ENCODE measurements around the gene OSBPL10.

OSBPL10 gene

DNA sequence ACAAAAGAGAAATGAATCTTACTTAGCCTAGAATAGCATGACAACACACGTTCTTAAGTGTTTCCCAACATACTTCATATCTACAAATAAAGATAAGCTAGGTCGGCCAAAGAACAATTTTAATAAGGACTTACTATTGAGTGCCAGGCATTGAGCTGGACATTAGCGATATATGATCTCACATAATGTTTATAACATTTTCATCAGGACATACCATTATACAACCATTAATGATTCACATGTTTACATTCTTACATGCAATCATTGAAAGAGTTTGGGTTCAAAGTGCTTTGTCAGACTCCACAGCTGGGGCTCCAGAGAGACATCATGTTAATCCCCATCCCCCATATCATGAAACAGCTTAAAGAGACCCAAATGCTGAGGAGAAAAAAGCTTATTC, 259.4 kb downstream of the OSBPL10 start:
- no peak for DNase-seq (ENCODE audit: low read depth)
- TF ChIP-seq, protein P1, sequence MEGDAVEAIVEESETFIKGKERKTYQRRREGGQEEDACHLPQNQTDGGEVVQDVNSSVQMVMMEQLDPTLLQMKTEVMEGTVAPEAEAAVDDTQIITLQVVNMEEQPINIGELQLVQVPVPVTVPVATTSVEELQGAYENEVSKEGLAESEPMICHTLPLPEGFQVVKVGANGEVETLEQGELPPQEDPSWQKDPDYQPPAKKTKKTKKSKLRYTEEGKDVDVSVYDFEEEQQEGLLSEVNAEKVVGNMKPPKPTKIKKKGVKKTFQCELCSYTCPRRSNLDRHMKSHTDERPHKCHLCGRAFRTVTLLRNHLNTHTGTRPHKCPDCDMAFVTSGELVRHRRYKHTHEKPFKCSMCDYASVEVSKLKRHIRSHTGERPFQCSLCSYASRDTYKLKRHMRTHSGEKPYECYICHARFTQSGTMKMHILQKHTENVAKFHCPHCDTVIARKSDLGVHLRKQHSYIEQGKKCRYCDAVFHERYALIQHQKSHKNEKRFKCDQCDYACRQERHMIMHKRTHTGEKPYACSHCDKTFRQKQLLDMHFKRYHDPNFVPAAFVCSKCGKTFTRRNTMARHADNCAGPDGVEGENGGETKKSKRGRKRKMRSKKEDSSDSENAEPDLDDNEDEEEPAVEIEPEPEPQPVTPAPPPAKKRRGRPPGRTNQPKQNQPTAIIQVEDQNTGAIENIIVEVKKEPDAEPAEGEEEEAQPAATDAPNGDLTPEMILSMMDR (IDR thresholded peaks at IDR 0.05; ENCODE audit: low read length, missing control alignments), result no peak
- H3K4me3 ChIP-seq (replicated peaks; ENCODE audit: low read depth, low read length), result no peak overlapping the region

DNA sequence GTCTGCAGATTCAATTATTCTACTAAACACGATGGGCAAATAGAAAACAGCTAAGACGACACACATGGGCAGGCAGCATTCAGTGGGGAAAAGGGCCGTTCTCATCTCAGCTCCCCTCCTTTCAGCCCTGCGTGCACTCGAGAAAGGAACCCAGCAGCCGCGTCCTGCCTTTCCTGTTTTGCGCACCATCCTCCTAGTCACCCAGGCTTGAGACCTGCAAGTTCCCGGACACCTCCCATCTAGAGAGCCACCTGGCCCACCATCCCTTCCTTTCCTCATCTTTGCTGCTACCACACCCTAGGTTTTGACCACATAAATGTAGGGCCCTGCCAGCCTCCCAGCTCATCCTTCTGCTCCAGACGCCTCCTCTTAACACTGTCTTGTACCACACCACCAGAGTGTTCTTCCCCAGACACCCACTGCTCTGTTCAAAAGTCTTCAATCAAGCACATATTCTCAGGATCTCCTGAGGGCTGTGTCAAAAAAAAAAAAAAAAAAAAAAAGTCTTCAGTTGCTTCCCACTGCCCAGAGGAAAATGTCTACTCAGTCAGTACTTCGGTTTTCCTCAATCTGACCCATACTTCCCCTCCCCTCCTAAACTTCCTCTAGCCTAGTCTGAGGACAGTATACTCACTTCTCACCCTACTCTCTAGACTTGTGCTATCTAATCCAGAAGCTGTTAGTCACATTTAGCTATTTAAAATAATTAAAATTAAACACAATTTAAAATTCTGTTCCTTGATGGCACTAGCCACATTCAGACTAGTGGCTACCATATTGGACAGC, 266.4 kb downstream of the OSBPL10 start:
- DNase-seq (ENCODE audit: low read depth), result no peak
- H3K4me3 ChIP-seq (replicated peaks; ENCODE audit: low read depth, low read length), result no peak overlapping the region
- TF ChIP-seq, protein P1 (IDR thresholded peaks at IDR 0.05; ENCODE audit: low read length, missing control alignments), result no peak

DNA sequence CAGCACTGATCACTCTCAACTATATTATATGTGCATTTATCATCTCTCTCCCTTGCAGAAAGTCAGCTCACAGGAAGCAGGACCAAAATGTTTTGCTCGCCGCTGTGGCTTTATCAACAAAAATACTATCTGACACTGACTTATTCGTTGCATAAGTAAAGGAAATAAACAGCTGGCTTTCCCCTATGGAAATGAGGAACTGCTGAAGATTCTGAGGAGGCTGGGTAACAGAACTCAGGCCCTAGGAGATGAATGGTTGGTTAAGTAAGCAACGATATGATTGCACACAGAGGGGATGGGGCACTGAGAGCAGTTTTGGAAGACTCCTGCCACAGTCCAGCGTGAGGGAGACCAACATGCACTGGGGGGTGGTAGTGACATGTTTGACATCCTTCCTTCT, 267.2 kb downstream of the OSBPL10 start:
- H3K4me3 ChIP-seq (replicated peaks; ENCODE audit: low read depth, low read length), result no peak overlapping the region
- TF ChIP-seq, protein P1 (IDR thresholded peaks at IDR 0.05; ENCODE audit: low read length, missing control alignments), result no peak
- no peak for DNase-seq (ENCODE audit: low read depth)

DNA sequence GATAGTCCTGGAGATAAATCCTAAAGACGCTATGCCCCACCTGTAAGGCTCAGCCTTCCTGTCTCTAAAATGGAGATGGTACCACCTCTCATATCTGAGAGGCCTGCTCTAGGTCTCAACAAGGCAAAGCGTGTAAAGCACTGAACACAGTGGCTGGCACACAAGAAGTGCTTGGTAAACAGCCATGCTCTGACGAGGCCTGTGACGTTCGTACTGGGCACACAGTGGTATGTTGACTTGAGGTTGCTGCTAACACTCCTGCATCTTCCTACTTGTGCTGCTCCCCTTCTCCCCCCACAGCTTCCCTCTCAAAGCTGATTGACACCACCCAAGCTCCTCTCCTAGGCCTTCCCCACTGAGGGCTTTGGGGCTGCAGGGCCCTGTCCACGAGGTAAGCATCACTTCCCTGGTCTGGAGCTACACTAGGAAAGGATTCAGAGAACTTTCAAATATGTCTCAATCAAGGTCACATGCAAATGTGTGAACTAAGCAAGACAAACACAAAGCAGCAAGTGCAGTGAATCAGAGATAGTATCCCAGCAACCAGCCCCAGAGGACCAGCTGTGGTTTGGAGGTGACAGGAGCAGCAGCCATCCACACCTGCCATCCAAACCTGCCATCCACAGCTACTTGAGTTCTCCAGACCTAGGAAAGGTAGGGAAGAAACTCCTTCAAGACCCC, 270.8 kb downstream of the OSBPL10 start:
- TF ChIP-seq, protein P1 (IDR thresholded peaks at IDR 0.05; ENCODE audit: low read length, missing control alignments), result no peak
- H3K4me3 ChIP-seq (replicated peaks; ENCODE audit: low read depth, low read length), result no peak overlapping the region
- peak; percentile 22 for DNase-seq (ENCODE audit: low read depth)

DNA sequence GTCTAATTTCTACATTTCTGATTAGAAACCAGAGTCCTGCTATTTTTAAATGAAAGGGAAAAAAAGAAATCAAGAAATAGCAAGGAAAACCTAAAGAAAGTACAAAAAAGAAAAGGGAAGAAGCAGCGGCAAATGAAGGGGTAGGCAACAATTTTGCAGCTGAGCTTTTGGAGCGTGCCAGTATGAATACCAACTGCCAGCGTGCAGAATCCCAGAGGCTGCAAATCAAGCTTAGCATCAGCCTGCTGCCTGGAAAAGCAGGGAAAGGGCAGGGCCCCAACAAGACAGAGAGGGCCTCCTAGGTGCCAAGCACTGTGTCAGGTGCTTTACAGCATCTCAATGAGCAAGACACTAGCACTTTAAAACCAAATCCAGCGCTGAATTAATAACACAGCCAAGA, 271.5 kb downstream of the OSBPL10 start:
- H3K4me3 ChIP-seq (replicated peaks; ENCODE audit: low read depth, low read length), result no peak overlapping the region
- DNase-seq (ENCODE audit: low read depth), result no peak
- TF ChIP-seq, protein P1 (IDR thresholded peaks at IDR 0.05; ENCODE audit: low read length, missing control alignments), result no peak

DNA sequence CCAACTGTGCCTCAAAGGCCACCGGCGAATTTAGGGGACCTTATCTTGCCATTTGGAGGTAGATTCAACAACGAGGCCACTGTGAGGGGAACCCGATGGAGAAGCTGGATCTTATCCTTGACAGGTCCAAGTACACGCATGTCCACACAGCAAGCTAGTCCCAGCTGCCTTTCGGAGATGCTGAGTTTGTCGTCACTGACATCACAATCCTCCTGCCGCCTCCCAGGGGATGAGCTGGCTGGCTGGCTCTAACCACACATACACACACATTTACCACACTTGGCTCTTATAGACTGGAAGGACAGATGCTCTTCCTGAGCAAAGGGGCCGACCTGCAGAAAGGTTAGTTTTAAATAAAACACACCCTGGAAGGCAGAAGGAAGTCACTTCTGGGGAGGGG, 272.1 kb downstream of the OSBPL10 start:
- H3K4me3 ChIP-seq (replicated peaks; ENCODE audit: low read depth, low read length), result no peak overlapping the region
- peak; percentile 27 for DNase-seq (ENCODE audit: low read depth)
- TF ChIP-seq, protein P1 (IDR thresholded peaks at IDR 0.05; ENCODE audit: low read length, missing control alignments), result no peak
